ENCODE measurements around the gene AKIP1. TPM values are rescaled to one million over a fixed set of nuclear protein-coding genes. Genes with fewer than 3 reads are reported as not detected.

Gene AKIP1, protein sequence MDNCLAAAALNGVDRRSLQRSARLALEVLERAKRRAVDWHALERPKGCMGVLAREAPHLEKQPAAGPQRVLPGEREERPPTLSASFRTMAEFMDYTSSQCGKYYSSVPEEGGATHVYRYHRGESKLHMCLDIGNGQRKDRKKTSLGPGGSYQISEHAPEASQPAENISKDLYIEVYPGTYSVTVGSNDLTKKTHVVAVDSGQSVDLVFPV
- 24.7 TPM for total RNA-seq

DNA sequence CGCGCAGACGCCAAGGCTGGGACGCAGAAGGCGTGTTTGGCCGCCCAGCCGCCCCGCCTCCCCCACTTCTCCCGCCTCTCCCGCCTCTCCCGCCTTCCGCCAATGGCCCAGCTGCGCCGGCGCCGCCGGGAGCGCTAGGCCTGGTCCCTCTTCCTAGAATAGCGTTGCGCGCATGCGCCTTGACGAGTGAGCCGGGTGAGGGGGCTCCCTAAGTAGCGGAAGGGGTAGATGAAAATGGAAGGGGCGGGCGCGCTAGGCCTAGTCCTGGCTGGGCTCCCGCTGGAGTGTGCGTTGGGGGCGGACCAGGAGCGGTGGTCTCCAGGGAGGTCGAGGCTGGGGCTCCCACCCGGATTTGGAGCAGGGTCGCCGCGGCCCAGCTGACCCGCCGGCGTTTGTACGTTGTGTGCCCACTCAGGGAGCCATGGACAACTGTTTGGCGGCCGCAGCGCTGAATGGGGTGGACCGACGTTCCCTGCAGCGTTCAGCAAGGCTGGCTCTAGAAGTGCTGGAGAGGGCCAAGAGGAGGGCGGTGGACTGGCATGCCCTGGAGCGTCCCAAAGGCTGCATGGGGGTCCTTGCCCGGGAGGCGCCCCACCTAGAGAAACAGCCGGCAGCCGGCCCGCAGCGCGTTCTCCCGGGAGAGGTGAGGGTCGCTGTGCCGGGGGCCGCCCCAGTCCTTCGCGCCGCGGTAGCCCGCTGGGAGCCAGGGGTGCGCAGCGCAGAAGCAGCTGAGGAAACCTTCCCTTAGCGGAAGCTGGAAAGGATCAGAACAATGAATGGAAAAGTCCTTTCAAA lies at the start of gene AKIP1:
Gene AKIP1 (plus strand): TSS at position 161 of the 795 bp plus-strand sequence. CDS start 261 bp downstream, at position 422.

DNA sequence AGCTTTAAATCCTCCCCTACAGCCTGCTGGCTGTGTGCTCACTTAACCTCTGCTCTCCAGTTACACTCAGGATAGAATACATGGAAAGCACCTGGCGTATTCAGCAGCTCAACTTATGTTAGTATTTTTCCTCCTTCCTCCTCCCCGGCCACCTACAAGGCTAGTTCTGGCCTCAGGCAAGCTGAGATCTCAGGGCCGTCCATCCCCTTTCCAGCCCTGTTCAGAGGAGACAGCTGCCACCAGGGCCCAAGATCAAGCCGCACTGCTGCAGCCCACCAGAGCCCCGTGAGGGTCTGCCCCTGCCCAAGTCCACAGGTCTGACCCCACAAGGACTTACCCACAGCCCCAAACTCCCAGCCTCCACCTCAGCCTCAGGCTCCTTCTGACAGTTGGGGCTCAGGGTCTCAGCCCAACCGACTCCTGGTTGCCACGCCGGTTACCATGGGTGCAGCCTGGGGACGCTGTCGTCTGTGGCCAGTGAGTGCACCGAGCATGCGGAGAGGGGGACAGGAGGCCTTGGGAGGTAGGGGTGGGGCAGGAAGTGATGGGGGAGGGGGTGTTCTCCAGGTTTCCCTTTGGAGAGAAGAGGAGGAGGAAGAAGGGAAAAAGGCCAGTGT lies 21.7 kb downstream of the AKIP1 start, which contains the start of gene C11orf16:
Gene C11orf16 (minus strand): TSS at position 384 of the 617 bp plus-strand sequence. CDS start 639 bp downstream, outside the sequence.

DNA sequence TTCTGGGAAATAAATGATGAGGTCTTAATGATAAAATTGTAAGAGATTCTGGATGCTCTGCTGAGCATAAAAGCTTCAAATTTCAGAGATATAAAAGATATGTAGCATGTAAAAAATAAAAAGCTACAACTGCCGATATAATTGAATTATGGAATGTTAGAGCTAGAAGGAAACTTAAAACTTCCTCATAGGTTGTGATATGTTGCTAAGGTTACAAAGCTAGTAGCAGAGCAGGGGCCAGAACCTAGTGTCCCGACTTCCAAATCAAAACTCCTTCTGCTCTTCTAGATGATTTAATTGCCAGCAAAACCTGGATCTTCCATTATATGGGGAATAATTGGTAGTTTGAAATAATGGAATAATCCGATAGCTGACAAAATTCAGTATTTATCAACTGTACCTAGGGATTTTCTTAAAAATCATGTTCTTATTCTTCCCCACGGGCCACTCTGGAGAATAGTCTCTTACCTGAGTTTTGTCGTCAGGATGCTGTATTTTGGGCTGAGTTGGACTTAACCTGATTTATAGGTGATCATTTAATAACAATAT lies 31.6 kb downstream of the AKIP1 start, which contains the start of gene ASCL3:
Gene ASCL3 (minus strand): TSS at position 499 of the 549 bp plus-strand sequence. CDS start 4,855 bp downstream, outside the sequence.

DNA sequence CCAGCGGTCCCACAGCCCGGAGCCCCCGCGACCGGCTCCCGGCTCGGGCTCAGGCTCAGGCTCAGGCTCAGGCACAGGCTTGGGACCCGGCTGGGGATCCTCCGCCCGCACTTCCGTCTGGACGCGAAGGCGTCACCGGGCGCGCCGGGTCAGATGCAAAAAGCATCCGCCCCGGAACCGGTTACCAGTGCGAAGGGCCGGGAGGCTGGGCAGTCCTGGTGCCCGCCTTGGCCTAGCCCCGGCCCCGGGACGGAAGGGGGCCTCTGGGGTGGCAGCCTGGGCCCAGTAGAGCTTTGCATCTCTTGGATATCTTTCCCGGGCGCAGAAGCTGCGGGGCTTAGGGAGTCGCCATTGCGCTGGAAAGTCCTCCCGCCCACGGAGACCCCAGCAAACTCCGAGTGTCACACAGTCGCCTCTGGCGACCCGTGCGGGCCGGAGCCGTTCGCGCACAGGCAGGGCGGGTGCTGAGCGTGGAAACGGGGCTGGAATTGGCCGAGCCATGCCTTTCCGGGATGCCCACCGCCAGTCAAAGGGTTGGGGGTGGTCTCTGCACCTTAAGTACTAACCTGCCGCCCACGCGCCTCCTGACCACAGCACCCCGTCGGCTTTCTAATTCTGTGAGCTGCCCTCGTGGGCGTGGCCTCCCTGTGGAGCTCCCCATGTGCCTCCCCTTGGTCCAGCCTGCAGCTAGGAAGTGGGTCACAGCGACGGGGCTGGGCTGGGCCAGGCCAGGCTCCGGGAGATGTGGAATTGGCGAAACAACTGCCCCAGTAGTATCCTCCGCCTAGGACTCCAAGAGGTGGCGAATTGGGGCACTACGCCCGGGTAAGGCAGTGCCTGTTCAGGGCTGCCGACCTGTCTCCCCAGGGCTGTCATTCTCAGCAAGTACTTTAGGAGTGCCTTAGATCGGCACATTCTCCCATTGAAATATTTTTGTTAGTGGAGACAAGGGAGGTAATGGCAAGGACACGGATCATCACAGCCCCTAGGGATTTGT lies 53.6 kb downstream of the AKIP1 start, which contains the start of gene TMEM9B:
Gene TMEM9B (minus strand): TSS at position 119 of the 997 bp plus-strand sequence. CDS start 129 bp downstream, outside the sequence.

Small RNA genes lying within 50 kb of the gene (small RNA-seq; reads per million reads assigned to genes)
- gene RF00019 (ENCODE audit: low replicate concordance): not detected

Other genes with a start within 250 kb of the AKIP1 start
- 6.9 TPM for gene TRIM66, start 228.5 kb upstream of the AKIP1 start, total RNA-seq
- 672 TPM for gene RPL27A, start 228.4 kb upstream of the AKIP1 start, total RNA-seq
- gene C11orf16, start 21.8 kb downstream of the AKIP1 start, total RNA-seq: not detected
- not detected for gene ASCL3, start 31.8 kb downstream of the AKIP1 start, total RNA-seq
- gene TMEM9B, start 53.3 kb downstream of the AKIP1 start, total RNA-seq: 37.9 TPM
- gene NRIP3, start 92.8 kb downstream of the AKIP1 start, total RNA-seq: 8.8 TPM
- 7.2 TPM for gene SCUBE2, start 180.4 kb downstream of the AKIP1 start, total RNA-seq

Data from parietal lobe (tissue), 2 donors.